GM12878 (cell line): ENCODE results near the gene ZCCHC4. TPM values are rescaled to one million over a fixed set of nuclear protein-coding genes. Genes with fewer than 3 reads are reported as not detected.

Experiments used
- ATAC-seq: fragments of 200-7000 bp; cut with Tn5 transposase; 3 replicates; pipeline ENCODE4 v1.9.1; 2020; ENCODE audit warnings: mild to moderate bottlenecking, moderate library complexity
- BruUV-seq: library from RNA; stranded (reverse); fragments of 400-500 nt; replicated peaks from 2 replicates; lab custom pipeline; 2021; lab: Mats Ljungman, UMichigan
- CTCF ChIA-PET: fragments of 300-600 bp; sonication (Branson Sonifier 250); formaldehyde crosslinking; extraction: SDS; loops from one replicate; lab custom pipeline; 2021; ENCODE audit warnings: inconsistent platforms; lab: Yijun Ruan, JAX
- POLR2A ChIA-PET: fragments of 350-600 bp; formaldehyde crosslinking; extraction: SDS; loops from one replicate; lab custom pipeline; 2021; ENCODE audit warnings: inconsistent platforms; lab: Charles Lee
- RAD21 ChIA-PET: fragments of 300-600 bp; sonication (Branson Sonifier 250); formaldehyde crosslinking; loops from one replicate; lab custom pipeline; 2023; ENCODE audit warnings: antibody characterized with exemption; ENCODE audit not compliant: unreplicated experiment; lab: Charles Lee
- SMC1A ChIA-PET: fragments of 300-600 bp; sonication (Branson Sonifier 250); formaldehyde crosslinking; loops from one replicate; lab custom pipeline; 2023; ENCODE audit not compliant: unreplicated experiment, uncharacterized antibody; lab: Charles Lee
- DNase-seq: peaks from one replicate; pipeline ENCODE4 v3.0.0-alpha.2; 2011; ENCODE audit warnings: low read depth, low spot score
- FAIRE-seq: peaks from 3 replicates; lab custom pipeline; 2011; peaks lifted over from hg19 to GRCh38; lab: Jason Lieb, UNC
- H2AFZ ChIP-seq: 2 replicates; pipeline ENCODE4 v1.6.0; 2011; ENCODE audit warnings: low read depth, low read length, control low read depth; ENCODE audit not compliant: control insufficient read depth
- H3K27ac ChIP-seq: 2 replicates; pipeline ENCODE4 v1.5.1; 2011; ENCODE audit warnings: control low read depth; ENCODE audit not compliant: control insufficient read depth, insufficient read depth
- H3K27me3 ChIP-seq, 2 experiments: replicated peaks in 1 of 2; 2 replicates each; pipeline versions ENCODE4 v1.6.0 to v1.6.1; 2011; ENCODE audit warnings: low read length in 1 of 2; ENCODE audit not compliant: control insufficient read depth in 2 of 2, insufficient read depth in 2 of 2
- H3K36me3 ChIP-seq, 2 experiments: 2 replicates each; pipeline ENCODE4 v1.5.1; 2011; ENCODE audit warnings: low read length in 1 of 2; ENCODE audit not compliant: control insufficient read depth in 2 of 2, insufficient read depth in 2 of 2
- H3K4me1 ChIP-seq: 2 replicates; pipeline ENCODE4 v1.6.1; 2011; ENCODE audit warnings: mild to moderate bottlenecking, low read length, moderate library complexity, mixed read lengths; ENCODE audit not compliant: control insufficient read depth, insufficient read depth
- H3K4me2 ChIP-seq: 2 replicates; pipeline ENCODE4 v1.6.0; 2011; ENCODE audit warnings: control low read depth; ENCODE audit not compliant: control insufficient read depth, insufficient read depth
- H3K4me3 ChIP-seq: fragments of 200-600 bp; sonication (generic); 2 replicates; pipeline ENCODE4 v1.5.1; 2016
- H3K79me2 ChIP-seq: 2 replicates; pipeline ENCODE4 v1.6.0; 2011; ENCODE audit warnings: low read length; ENCODE audit not compliant: control insufficient read depth, insufficient read depth
- H3K9ac ChIP-seq: 2 replicates; pipeline ENCODE4 v1.8.0; 2011; ENCODE audit warnings: low read length, control low read depth, mixed read lengths; ENCODE audit not compliant: control insufficient read depth, insufficient read depth
- H3K9me3 ChIP-seq: replicated peaks from 3 replicates; pipeline ENCODE4 v1.5.1; 2011; ENCODE audit warnings: mild to moderate bottlenecking, low read length; ENCODE audit not compliant: control insufficient read depth, insufficient read depth
- H4K20me1 ChIP-seq: 2 replicates; pipeline ENCODE4 v1.6.0; 2011; ENCODE audit not compliant: control insufficient read depth, insufficient read depth
- CHD4 ChIP-seq: fragments of 200-600 bp; sonication (generic); IDR thresholded peaks from 2 replicates; pipeline ENCODE4 v1.6.1; 2016; ENCODE audit warnings: mild to moderate bottlenecking
- E2F8 ChIP-seq: fragments of 450-650 bp; IDR thresholded peaks from 2 replicates; pipeline ENCODE4 v1.6.1; 2018; ENCODE audit warnings: mild to moderate bottlenecking, low read depth, moderate library complexity; ENCODE audit not compliant: partially characterized antibody
- ESRRA ChIP-seq: IDR thresholded peaks from 2 replicates; pipeline ENCODE4 v1.6.1; 2012; ENCODE audit warnings: mild to moderate bottlenecking, low read length, improper control_type of control experiment
- EZH2 ChIP-seq: IDR thresholded peaks from 2 replicates; pipeline ENCODE4 v1.6.1; 2012; ENCODE audit warnings: low read depth, mild to moderate bottlenecking, control low read depth, inconsistent platforms, low read length, borderline replicate concordance; ENCODE audit not compliant: control insufficient read depth
- FOXM1 ChIP-seq: IDR thresholded peaks from 2 replicates; pipeline ENCODE4 v1.6.1; 2012; ENCODE audit warnings: low read depth, mild to moderate bottlenecking, inconsistent platforms, low read length, moderate library complexity
- HCFC1 ChIP-seq: fragments of 150-350 bp; IDR thresholded peaks from 2 replicates; pipeline ENCODE4 v1.6.1; 2014; ENCODE audit warnings: low read length
- IRF4 ChIP-seq: IDR thresholded peaks from 2 replicates; pipeline ENCODE4 v1.6.1; 2011; ENCODE audit warnings: low read depth, low read length
- MEF2A ChIP-seq: IDR thresholded peaks from 2 replicates; pipeline ENCODE4 v1.6.1; 2011; ENCODE audit warnings: low read depth, mild to moderate bottlenecking, low read length, moderate library complexity; ENCODE audit not compliant: insufficient read depth
- NRF1 ChIP-seq: conservative IDR thresholded peaks from 2 replicates; pipeline ENCODE4 v1.6.1; 2011; ENCODE audit warnings: mild to moderate bottlenecking, low read depth, low read length, improper control_type of control experiment
- REST ChIP-seq: IDR thresholded peaks from 2 replicates; pipeline ENCODE4 v1.6.1; 2012; ENCODE audit warnings: mild to moderate bottlenecking, low read depth, low read length
- SMAD1 ChIP-seq: fragments of 450-650 bp; IDR thresholded peaks from 2 replicates; pipeline ENCODE4 v1.6.1; 2018; ENCODE audit warnings: mild to moderate bottlenecking, low read depth; ENCODE audit not compliant: partially characterized antibody
- SMC3 ChIP-seq: IDR thresholded peaks from 2 replicates; pipeline ENCODE4 v1.6.1; 2011; ENCODE audit warnings: low read length, improper control_type of control experiment, borderline replicate concordance
- TCF12 ChIP-seq: IDR thresholded peaks from 2 replicates; pipeline ENCODE4 v1.6.1; 2011; ENCODE audit warnings: low read depth, mild to moderate bottlenecking, low read length
- USF2 ChIP-seq: IDR thresholded peaks from 2 replicates; pipeline ENCODE4 v1.6.1; 2011; ENCODE audit warnings: low read depth, low read length, improper control_type of control experiment, borderline replicate concordance
- ZBTB33 ChIP-seq: fragments of 450-650 bp; IDR thresholded peaks from 2 replicates; pipeline ENCODE4 v1.6.1; 2017; ENCODE audit warnings: mild to moderate bottlenecking
- ZNF274 ChIP-seq: IDR thresholded peaks from one replicate; pipeline ENCODE4 v1.8.0; 2011; ENCODE audit not compliant: insufficient read length, insufficient read depth
- WGBS: methylation state at CpG from one replicate; pipeline ENCODE4 v1.1.6; 2016; ENCODE audit warnings: low lambda C conversion rate; ENCODE audit not compliant: insufficient replicate concordance, insufficient coverage; ENCODE audit errors: missing lambda C conversion rate; 5-methylcytosine and 5-hydroxymethylcytosine counted together
- in situ Hi-C: fragments of 300-500 bp; cut with MboI; formaldehyde crosslinking; loops from 9 replicates; pipeline ENCODE4 v1.14.3; 2018; ENCODE audit warnings: mixed read lengths
- intact Hi-C: fragments of 100-400 bp; cut with micrococcal nuclease; formaldehyde crosslinking; loops from one replicate; pipeline ENCODE4 v1.14.2; 2022; ENCODE audit not compliant: unreplicated experiment
- polyA plus RNA-seq, 11 experiments: library from polyadenylated mRNA; depleted of rRNA in 4 of 11; unstranded in 6 of 11; stranded (reverse) in 5 of 11; fragments of >200 nt; fragmentation: Nextera tagmentation in 4 of 11; fragmentation: Illumina TruSeq in 1 of 11; extraction: Ambion mirVana in 4 of 11; extraction: Trizol in 1 of 11; gene quantifications; 1 replicate in 1 of 11; 2 replicates in 10 of 11; pipeline versions ENCODE4 v1.2.1 to v1.2.3, GENCODE V29; 2011 to 2016; ENCODE audit warnings: inconsistent platforms in 2 of 11, missing spikeins in 2 of 11, low read depth in 1 of 11
- total RNA-seq, 4 experiments: library from RNA; depleted of rRNA in 3 of 4; stranded (reverse); fragments of >200 nt in 3 of 4; fragmentation: Illumina TruSeq in 1 of 4; extraction: Trizol in 1 of 4; gene quantifications; 2 replicates each; pipeline versions ENCODE4 v1.2.1 to v1.2.3, GENCODE V29; 2013 to 2021

Gene ZCCHC4
- total and polyA plus RNA-seq, 10 of the 15 experiments (the other 5 are each of a cell fraction or from before 2014, with no cell fraction given), result 3.2 to 17.7 (median 12.7) TPM

- Histone ChIP-seq H3K9ac (no peak overlapping the region), H3K4me1 (no peaks in the 10 kb centered on the region), H3K36me3 (no peaks in the 10 kb centered on the region), H3K27ac (no peak overlapping the region), H3K4me3 (no peak overlapping the region), H3K79me2 (no peaks in the 10 kb centered on the region), H3K4me2 (no peak overlapping the region), H2AFZ (no peak overlapping the region), H3K9me3 (no peaks in the 10 kb centered on the region), H3K27me3 (no peaks in the 10 kb centered on the region), H4K20me1 (no peaks in the 10 kb centered on the region)
- BruUV-seq, result no TSS peak
- ChIA-PET POLR2A (no interaction called here), CTCF (interaction anchor here (2.0 kb wide), 1 partner anchor 10 kb away, joined by 7 read pairs; the partner anchor contains the start of gene ZCCHC4), RAD21 (no interaction called here), SMC1A (interaction anchor here (0.7 kb wide), 1 partner anchor 1736 kb away, joined by 3 read pairs; no protein-coding TSS in a partner anchor)
- ATAC-seq, result no peak
- intact Hi-C loops, result no loop called here
- FAIRE-seq, result no peak
- in situ Hi-C loops, result no loop called here
- no peak for DNase-seq
- WGBS, result 52% methylated on average over 4 of the region's 4 CpGs
- TF ChIP-seq FOXM1 (no peak), EZH2 (no peak), TCF12 (no peak), NRF1 (no peak), ESRRA (no peak), ZBTB33 (no peak), HCFC1 (no peak), IRF4 (no peak), REST (no peak), ZNF274 (no peak), E2F8 (no peak), USF2 (no peak), SMAD1 (no peak), MEF2A (no peak), SMC3 (no peak), CHD4 (no peak)
These were observed 11.1 kb upstream of the ZCCHC4 start for GRCh38 chr4:25301471-25301870.
